Left renal pelvis (tissue), 4 donors: Measurements from ENCODE around the gene USE1. TPM values are rescaled to one million over a fixed set of nuclear protein-coding genes. Genes with fewer than 3 reads are reported as not detected.

Experiments
- DNase-seq, 4 donors: peaks; one replicate each; pipeline ENCODE4 v3.0.0-alpha.2; 2013; ENCODE audit warnings: low read depth in 4 of 4, low spot score in 3 of 4
- polyA plus RNA-seq, 4 donors: library from polyadenylated mRNA; unstranded; fragments of 120-200 nt; gene quantifications; one replicate each; pipeline ENCODE4 v1.2.1, GENCODE V29; 2013; ENCODE audit not compliant: insufficient read length in 4 of 4

The USE1 gene
- polyA plus RNA-seq, 4 donors = 23.3 to 34.8 (median 24.4) TPM

DNA sequence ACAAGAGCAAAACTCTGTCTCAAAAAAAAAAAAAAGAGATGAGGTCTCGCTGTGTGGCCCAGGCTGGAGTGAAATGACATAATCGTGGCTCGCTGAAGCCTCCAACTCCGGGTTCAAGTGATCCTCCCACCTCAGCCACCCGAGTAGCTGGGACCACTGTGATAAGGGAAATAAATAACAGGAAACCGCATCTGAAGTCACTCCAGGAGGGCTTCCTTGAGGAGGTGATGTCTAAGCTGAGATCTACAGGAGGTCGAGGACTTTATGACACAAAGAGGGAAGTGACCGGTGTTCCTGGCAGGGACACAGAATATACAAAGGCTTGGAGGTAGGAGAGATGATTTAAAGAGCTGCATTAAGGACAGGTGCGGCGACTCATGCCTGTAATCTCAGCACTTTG, 39.5 kb downstream of the USE1 start:
- DNase-seq = no peak

DNA sequence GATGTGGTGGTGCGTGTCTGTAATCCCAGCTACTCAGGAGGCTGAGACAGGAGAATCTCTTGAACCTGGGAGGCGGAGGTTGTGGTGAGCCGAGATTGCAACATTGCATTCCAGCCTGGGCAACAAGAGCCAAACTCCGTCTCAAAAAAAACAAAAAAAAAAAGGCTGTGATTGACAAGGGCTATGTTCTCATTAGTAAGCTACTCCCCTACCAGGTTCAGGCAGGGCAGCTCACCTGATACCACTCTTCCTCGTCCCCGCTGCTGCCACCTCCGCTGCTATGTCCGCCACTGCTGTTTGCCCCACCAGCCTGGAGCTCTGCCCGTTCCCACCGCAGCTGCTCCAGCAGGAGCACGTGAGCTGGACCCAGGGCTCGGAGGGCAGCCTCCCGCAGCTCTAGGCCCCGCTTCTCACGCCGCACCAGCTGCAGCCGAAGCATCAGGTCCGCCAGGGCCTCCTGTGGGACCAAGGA, 40.0 kb downstream of the USE1 start:
- DNase-seq = no peak

DNA sequence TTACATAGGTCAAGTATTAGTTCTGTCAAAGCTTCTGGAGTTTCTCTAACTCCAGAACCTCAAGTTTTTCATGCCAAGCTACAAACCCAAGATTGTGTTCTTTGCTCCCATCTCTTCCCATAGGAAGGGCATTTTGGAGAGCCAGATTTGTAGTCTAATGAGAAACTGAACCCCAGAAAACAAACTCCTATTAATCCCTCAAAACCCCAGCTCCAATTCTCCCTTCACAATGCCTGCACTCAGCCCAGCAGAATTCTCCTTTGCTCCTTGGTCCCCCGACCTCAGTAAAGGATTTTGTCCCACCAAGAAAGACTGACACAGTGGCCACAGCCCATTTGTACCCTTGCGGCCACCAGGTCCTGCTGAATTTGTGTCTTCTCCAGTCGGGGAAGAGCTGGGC, 41.0 kb downstream of the USE1 start:
- no peak for DNase-seq

DNA sequence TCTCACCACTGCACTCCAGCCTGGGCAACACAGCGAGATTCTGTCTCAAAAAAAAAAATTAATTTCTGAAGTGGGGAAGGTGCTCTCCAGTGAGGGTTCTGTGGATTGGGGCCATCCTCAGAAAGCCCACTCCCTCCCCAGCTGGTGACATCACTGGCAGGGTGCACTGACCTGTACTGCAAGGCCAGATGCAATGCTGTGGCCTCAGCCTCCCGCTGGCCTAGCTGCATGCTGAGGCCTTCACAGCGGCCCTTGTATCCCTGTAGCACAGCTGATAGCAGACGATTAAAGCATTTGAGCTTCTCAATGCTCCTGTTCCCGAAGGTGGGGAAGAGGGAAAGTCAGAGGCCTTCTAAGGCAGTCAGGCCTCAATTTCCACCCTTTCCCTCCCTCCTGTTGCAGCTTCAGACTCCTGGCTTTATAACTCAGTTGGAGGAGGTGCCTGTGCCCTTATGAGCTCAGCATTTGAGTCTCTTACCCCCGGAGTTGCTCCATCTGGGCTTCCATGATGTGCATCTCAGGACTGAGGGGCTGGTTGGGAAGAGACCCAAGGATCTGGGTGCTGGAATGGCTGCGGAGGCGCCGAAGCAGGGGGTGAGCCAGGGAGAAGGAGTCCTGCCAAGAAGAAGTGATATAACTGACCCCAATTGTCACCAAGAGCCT, 44.1 kb downstream of the USE1 start:
- no peak for DNase-seq

DNA sequence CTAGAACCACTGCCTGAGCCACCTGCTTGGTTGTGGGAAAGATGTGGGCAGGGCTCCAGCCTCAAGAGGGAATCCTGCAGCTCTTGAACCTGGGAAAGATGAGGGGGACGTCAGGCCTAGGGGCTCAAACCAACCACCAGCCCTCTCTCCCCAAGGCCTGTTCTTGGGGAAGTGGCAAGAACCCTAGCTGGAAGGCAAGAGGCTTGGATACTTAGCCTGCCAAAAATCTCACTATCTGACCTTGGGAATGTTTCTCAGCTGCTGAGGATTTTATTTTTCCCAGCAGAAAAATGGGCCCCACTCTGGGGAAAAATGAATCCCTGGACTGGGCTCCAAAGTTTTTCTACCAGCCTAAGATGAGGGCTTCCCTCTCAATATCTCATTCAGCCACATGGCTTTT, 44.8 kb downstream of the USE1 start:
- no peak for DNase-seq

DNA sequence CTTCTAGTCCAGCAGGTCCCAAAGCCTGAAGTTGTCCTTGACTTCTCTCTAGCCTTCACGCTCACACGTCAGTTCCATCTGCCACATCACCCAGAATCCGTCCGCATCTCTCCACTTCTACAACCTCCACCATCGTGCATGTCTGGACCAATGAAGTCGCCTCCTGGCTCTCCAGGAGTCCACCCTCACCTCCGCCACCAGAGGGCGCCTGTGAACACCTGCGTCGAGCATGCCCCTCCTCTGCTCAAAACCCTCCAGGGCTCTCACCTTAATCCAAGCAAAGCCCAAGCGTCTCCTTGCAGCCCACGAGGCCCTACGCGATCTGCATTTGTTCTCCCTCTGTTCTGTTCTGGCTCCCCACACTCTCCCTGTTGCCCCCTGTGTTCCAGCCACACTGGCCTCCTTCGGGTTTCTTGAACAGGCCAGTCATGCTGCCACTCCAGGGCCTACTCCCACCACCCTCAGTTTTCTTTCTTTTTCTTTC, 45.7 kb downstream of the USE1 start:
- DNase-seq = no peak

DNA sequence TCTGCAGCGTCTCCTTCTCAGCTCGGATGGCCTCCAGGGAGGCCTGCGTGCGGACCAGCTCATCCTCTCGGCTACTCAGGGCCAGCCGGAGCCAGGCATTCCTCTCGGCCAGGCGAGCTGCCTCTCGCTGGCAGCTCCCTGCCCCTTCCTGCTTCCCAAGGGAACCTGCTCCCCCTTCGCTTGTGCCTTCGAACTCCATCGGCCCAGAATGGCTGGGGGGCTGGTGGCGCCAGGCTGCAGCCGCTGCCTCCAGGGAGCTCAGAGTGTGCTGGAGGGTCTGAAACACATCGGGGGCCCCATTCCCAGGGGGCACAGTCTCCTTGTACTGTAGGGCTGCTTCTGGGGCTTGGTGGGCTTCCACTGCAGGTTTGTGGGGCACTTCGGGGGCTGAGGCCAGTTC, 47.4 kb downstream of the USE1 start:
- DNase-seq = no peak

DNA sequence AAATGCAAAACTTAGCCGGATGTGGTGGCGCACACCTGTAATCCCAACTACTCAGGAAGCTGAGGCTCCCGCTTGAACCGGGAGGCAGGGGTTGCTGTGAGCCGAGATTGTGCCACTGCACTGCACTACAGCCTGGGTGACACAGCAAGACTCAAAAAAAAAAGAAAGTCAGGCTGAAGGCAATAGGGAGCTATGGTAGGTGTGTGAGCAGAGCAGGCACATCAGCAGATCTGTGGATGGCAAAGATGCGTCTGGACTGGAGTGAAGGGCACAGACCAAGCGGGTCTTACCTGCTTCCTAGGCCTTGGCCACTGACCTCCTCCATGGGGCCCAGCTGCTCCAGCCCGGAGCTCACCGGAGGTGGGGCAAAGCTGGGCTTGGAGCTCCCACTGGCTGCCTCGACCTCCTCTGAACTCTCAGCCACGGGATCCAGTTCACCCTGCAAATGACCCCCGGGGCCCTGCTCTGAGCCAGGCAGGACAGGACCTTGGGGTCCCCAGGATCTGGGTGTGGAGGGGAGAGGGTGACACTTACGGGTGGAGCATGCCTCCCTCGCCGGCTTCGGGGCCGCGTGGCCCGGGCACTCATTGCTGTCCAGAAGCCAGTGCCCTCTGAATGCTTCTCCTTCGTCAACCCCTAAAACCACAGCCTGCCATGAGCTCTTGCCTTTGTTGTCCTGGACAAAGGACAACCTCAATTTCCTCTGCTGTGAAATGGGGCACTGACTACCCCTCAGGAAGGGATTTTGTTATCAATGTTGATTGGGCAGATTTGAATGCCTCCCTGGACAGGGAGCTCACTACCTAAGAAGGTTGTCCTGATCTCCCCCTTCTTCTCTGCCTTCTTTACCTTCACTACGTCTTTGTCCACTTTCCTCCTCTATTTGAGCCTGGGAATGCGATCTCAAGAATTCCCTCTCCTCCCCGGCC, 48.8 kb downstream of the USE1 start:
- no peak for DNase-seq

DNA sequence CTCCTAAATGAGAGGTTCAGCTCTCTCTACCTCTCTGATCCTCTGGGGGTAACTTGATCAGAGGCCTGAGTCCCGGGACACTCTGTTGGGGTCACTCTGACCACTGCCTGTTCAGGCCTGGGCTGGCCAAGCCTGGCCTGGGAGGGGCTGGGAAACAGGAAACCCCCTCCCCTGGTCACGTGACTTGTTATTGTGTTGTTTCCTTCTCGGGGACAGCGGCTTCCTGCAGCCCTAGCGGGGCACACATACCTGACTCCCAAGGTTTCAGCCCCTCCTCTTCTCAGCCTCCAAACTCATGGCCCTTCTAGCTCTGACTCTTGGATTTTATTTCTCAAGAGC, 49.5 kb downstream of the USE1 start, which contains the start of gene USHBP1:
USHBP1 (minus strand) TSS at position 105 of the 339 bp plus-strand sequence. CDS start 446 bp downstream, outside the sequence.
- no peak for DNase-seq

DNA sequence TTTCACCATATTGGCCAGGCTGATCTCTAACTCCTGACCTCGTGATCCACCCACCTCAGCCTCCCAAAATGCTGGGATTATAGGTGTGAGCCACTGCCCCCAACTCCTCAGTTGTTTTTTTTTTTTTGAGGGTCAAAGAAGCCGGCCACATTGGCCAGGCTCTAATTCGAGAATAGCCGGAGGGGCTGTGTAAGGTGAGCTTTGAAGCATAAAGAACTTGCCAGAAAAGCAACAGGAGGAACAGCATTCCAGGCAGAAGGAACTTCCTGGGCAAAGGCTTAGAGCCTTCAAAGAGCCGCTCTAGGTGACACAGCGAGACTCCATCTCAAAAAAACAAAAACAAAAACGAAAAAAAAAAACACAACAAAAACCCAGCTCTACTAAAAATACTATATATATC, 50.9 kb downstream of the USE1 start:
- no peak for DNase-seq

DNA sequence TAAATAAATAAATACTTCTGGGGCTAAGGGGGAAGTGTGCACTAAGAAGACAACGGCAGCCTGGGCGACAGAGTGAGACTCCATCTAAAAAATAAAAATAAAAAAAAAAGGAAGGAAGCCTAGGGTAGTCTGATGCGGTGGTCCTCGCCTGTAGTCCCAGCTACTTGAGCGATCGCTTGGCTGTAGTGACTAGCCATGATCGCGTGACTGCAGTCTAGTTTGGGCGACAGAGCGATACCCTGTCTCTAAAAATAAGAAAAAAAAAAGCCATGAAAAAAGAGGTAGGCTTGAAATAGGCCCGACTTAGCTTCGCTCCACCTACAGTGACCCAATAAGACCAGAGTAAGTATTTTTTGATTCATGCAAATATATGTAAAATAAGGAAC, 51.4 kb downstream of the USE1 start:
- no peak for DNase-seq

DNA sequence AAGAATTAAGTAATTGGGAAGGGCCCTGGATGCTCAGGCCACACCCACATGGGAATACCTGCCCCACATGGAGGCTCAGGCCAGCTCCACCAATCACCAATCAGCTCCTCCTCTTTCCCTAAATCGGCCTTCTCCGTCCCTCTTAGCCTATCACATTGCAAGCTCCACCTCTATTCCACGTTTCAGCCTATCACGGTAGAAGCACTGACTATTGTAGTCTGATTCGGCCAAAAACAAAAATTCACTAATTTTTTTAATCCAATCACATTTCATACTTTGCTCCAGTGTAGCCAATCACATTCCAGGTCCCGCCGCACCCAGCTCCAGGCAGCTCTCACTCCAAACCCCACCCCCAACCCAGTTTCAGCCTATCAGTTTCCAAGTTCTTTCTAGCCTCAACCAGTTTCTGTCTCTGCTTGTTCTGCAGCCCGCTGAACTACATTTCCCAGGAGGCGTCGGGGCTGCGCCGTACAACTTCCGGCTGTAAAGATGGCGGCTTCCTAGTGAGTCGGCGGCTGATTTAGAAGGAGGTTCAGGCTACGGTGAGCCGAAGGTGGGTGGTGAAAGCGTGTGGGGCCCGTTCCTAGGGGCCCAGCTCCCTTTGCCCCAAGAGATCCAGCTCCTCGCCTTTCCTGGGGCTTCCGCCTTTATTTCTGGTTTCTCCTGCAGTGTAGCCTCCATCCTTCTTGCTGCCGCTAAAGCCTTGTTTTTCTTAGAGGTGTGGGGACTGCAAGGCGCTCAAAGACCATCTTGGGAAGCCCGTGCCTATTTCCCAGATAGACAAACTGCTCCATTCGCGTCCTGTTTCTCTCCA, 52.0 kb downstream of the USE1 start, which contains the start of gene BABAM1:
BABAM1 (plus strand) TSS at position 469 of the 814 bp plus-strand sequence. CDS start 1,364 bp downstream, outside the sequence.
- peak; percentile 94 to 99 (median 96) for DNase-seq

DNA sequence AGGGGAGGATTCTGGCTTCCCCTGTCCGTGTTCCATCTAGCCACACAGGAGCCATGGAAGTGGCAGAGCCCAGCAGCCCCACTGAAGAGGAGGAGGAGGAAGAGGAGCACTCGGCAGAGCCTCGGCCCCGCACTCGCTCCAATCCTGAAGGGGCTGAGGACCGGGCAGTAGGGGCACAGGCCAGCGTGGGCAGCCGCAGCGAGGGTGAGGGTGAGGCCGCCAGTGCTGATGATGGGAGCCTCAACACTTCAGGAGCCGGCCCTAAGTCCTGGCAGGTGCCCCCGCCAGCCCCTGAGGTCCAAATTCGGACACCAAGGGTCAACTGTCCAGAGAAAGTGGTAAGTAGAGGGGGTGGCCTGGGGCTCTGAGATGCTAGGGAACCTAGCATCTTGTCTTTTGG, 53.6 kb downstream of the USE1 start:
- no peak for DNase-seq

Other genes with a start within 250 kb of the USE1 start
- gene CPAMD8, start 188.5 kb upstream of the USE1 start, polyA plus RNA-seq = 10 to 100 TPM; 34.3 to 59.8 (median 40.3) TPM
- gene HAUS8, start 139.9 kb upstream of the USE1 start, polyA plus RNA-seq = 10 to 100 TPM; 10.6 to 15.9 (median 13.9) TPM
- gene MYO9B, start 139.6 kb upstream of the USE1 start, polyA plus RNA-seq = 10 to 100 TPM; 42.1 to 68.3 (median 52.2) TPM
- gene OCEL1, start 10.9 kb downstream of the USE1 start, polyA plus RNA-seq = 10 to 100 TPM; 13.2 to 23.2 (median 18.6) TPM
- gene NR2F6, start 30.6 kb downstream of the USE1 start, polyA plus RNA-seq = 10 to 100 TPM; 23.7 to 60.1 (median 32.9) TPM
- gene USHBP1, start 49.4 kb downstream of the USE1 start, polyA plus RNA-seq = 1 to 10 TPM; 3.1 to 9.0 (median 5.6) TPM
- gene BABAM1, start 52.1 kb downstream of the USE1 start, polyA plus RNA-seq = 100 to 1,000 TPM in 3 of 4 donors, 10 to 100 TPM in 1; 87.4 to 121 (median 108) TPM
- 1 to 10 TPM in 2 of 4 donors, under 1 TPM in 2; 0.76 to 1.6 (median 1.2) TPM for gene ANKLE1, start 66.5 kb downstream of the USE1 start, polyA plus RNA-seq
- 10 to 100 TPM in 2 of 4 donors, 1 to 10 TPM in 2; 7.8 to 13.5 (median 10.3) TPM for gene ABHD8, start 88.1 kb downstream of the USE1 start, polyA plus RNA-seq
- gene MRPL34, start 90.5 kb downstream of the USE1 start, polyA plus RNA-seq = 10 to 100 TPM; 33.6 to 61.0 (median 48.6) TPM
- gene DDA1, start 94.2 kb downstream of the USE1 start, polyA plus RNA-seq = 10 to 100 TPM; 30.1 to 43.6 (median 36.5) TPM
- gene ANO8, start 119.5 kb downstream of the USE1 start, polyA plus RNA-seq = 10 to 100 TPM in 3 of 4 donors, 1 to 10 TPM in 1; 7.5 to 19.8 (median 13.6) TPM
- 10 to 100 TPM; 12.2 to 32.5 (median 19.4) TPM for gene GTPBP3, start 122.2 kb downstream of the USE1 start, polyA plus RNA-seq
- 100 to 1,000 TPM in 3 of 4 donors, 10 to 100 TPM in 1; 75.0 to 188 (median 171) TPM for gene PLVAP, start 162.0 kb downstream of the USE1 start, polyA plus RNA-seq
- gene CCDC194, start 178.8 kb downstream of the USE1 start, polyA plus RNA-seq = 1 to 10 TPM in 3 of 4 donors, under 1 TPM in 1; 0.57 to 5.4 (median 1.5) TPM
- gene BST2, start 190.3 kb downstream of the USE1 start, polyA plus RNA-seq = 100 to 1,000 TPM in 3 of 4 donors, 10 to 100 TPM in 1; 58.8 to 143 (median 105) TPM
- 10 to 100 TPM; 45.3 to 88.9 (median 51.3) TPM for gene MVB12A, start 204.7 kb downstream of the USE1 start, polyA plus RNA-seq
- 1 to 10 TPM; 2.0 to 5.9 (median 3.2) TPM for gene TMEM221, start 233.3 kb downstream of the USE1 start, polyA plus RNA-seq
- gene NXNL1, start 245.6 kb downstream of the USE1 start, polyA plus RNA-seq = under 1 TPM in 2 of 4 donors, not detected in 2; 0.26 to 0.43 TPM